Measurements from ENCODE around the gene ZBTB16. TPM values are rescaled to one million over a fixed set of nuclear protein-coding genes. Genes with fewer than 3 reads are reported as not detected.

ZBTB16 gene
- total RNA-seq, 2 donors from 2014 or later, result 2.0 to 13.7 TPM

- Histone ChIP-seq H3K36me3 (no peaks in the 10 kb centered on the region), H3K9me3 (no peaks in the 10 kb centered on the region), H3K4me3 (no peak overlapping the region), H3K9ac (ENCODE audit: low read depth in 2 of 2, low read length in 2 of 2) (no peak overlapping the region), H3K27me3 (peaks cover 8% of the 10 kb centered on the region), H3K27ac (no peak overlapping the region), H3K4me1 (peaks cover 7% of the 10 kb centered on the region)
- TF ChIP-seq CTCF (IDR thresholded peaks at IDR 0.05), result no peak
- intact Hi-C loops (cut with DNase I), result loop anchor here (5.0 kb wide), 1 partner anchor 119 kb away; no protein-coding TSS in a partner anchor
- DNase-seq, result no peak
Measured at GRCh38 chr11:114063149-114063828, 3.8 kb downstream of the ZBTB16 start.

- Histone ChIP-seq H3K4me3 (no peak overlapping the region), H3K27me3 (peaks cover 3% of the 10 kb centered on the region), H3K9me3 (no peaks in the 10 kb centered on the region), H3K4me1 (peaks cover 7% of the 10 kb centered on the region), H3K9ac (ENCODE audit: low read depth in 2 of 2, low read length in 2 of 2) (no peak overlapping the region), H3K36me3 (no peaks in the 10 kb centered on the region), H3K27ac (no peak overlapping the region)
- no peak for DNase-seq
- no peak for TF ChIP-seq CTCF (IDR thresholded peaks at IDR 0.05)
- intact Hi-C loops (cut with DNase I), result loop anchor here (5.0 kb wide), 1 partner anchor 118 kb away; no protein-coding TSS in a partner anchor
Measured at GRCh38 chr11:114063829-114064201, 4.3 kb downstream of the ZBTB16 start.

- no peak for DNase-seq
- no peaks in the 10 kb centered on the region for H3K27me3 ChIP-seq
- H3K4me1 ChIP-seq, result peaks cover 7% of the 10 kb centered on the region
- no peaks in the 10 kb centered on the region for H3K36me3 ChIP-seq
- H3K27ac ChIP-seq, result no peak overlapping the region
- H3K9me3 ChIP-seq, result no peaks in the 10 kb centered on the region
- intact Hi-C loops (cut with DNase I), result loop anchor here (5.0 kb wide), 1 partner anchor 118 kb away; no protein-coding TSS in a partner anchor
- no peak overlapping the region for H3K4me3 ChIP-seq
- H3K9ac ChIP-seq (ENCODE audit: low read depth in 2 of 2, low read length in 2 of 2), result no peak overlapping the region
- TF ChIP-seq CTCF (IDR thresholded peaks at IDR 0.05), result no peak
Measured at GRCh38 chr11:114064216-114064615, 4.7 kb downstream of the ZBTB16 start.

GRCh38 chr11:114065094-114065493 lies 5.6 kb downstream of the ZBTB16 start:
- intact Hi-C loops (cut with DNase I), result no loop called here
- Histone ChIP-seq H3K27me3 (no peaks in the 10 kb centered on the region), H3K9ac (ENCODE audit: low read depth in 2 of 2, low read length in 2 of 2) (no peak overlapping the region), H3K4me1 (peaks cover 7% of the 10 kb centered on the region), H3K27ac (no peak overlapping the region), H3K36me3 (no peaks in the 10 kb centered on the region), H3K4me3 (no peak overlapping the region), H3K9me3 (no peaks in the 10 kb centered on the region)
- no peak for TF ChIP-seq CTCF (IDR thresholded peaks at IDR 0.05)
- DNase-seq, result no peak

- no peak overlapping the region for H3K4me3 ChIP-seq
Measured at GRCh38 chr11:114066046-114066648, 6.6 kb downstream of the ZBTB16 start.

More at GRCh38 chr11:114066046-114066648, 6.6 kb downstream of the ZBTB16 start:
- H3K9me3 ChIP-seq, result no peaks in the 10 kb centered on the region
- TF ChIP-seq CTCF (IDR thresholded peaks at IDR 0.05), result no peak
- H3K36me3 ChIP-seq, result no peaks in the 10 kb centered on the region
- no peaks in the 10 kb centered on the region for H3K27me3 ChIP-seq
- DNase-seq, result no peak
- H3K27ac ChIP-seq, result no peak overlapping the region
- H3K9ac ChIP-seq (ENCODE audit: low read depth in 2 of 2, low read length in 2 of 2), result no peak overlapping the region
- intact Hi-C loops (cut with DNase I), result no loop called here
- H3K4me1 ChIP-seq, result peaks cover 7% of the 10 kb centered on the region
